ENCODE data around the gene DCST2.

DCST2 gene

GRCh38 chr1:154969246-154969645 lies 64.3 kb downstream of the DCST2 start:
- peaks cover 61% of the 10 kb centered on the region for H3K36me3 ChIP-seq (ENCODE audit: insufficient read depth, low read length)
- no peak overlapping the region for H3K9ac ChIP-seq (ENCODE audit: low read depth, low read length)
- peaks cover 47% of the 10 kb centered on the region for H3K79me2 ChIP-seq (ENCODE audit: insufficient read depth, low read length)

DNA sequence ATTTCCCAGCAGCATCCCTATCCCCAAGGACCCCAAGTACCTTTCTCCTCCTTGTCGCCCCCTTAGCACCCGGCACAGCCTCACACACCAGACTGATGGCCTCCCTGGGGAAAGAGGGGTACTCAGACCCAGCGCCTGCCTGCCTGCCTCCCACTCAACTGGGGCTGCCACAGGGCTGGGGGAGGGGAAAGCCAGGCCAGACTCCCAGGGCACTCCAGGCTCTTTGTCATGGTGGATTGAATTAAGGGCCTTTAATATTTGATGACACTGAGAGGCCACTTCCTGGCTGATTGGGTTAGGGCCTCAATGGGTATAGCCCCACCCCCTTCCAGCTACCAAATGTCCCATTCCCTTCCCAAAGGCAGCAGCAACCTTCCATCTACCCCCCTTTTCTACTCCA lies 64.8 kb downstream of the DCST2 start:
- Histone ChIP-seq H3K36me3 (ENCODE audit: insufficient read depth, low read length) (peaks cover 66% of the 10 kb centered on the region), H3K27me3 (ENCODE audit: insufficient read depth, low read length, poor library complexity) (no peaks in the 10 kb centered on the region), H3K27ac (ENCODE audit: low read length) (no peak overlapping the region), H3K9me3 (ENCODE audit: insufficient read depth, low read length, severe bottlenecking) (no peaks in the 10 kb centered on the region), H3K4me2 (ENCODE audit: insufficient read depth, low read length) (no peak overlapping the region), H2AFZ (ENCODE audit: low read depth, low read length) (no peak overlapping the region), H3K4me3 (ENCODE audit: low read depth in 1 of 2, low read length in 2 of 2) (no peak overlapping the region), H3K4me1 (ENCODE audit: insufficient read depth, low read length) (peaks cover 32% of the 10 kb centered on the region), H3K79me2 (ENCODE audit: insufficient read depth, low read length) (peaks cover 47% of the 10 kb centered on the region), H3K9ac (ENCODE audit: low read depth, low read length) (no peak overlapping the region), H4K20me1 (ENCODE audit: insufficient read depth, low read length) (peaks cover 29% of the 10 kb centered on the region)
- TF ChIP-seq EZH2 (IDR thresholded peaks at IDR 0.05; ENCODE audit: borderline replicate concordance, low read depth, low read length, severe bottlenecking) = no peak
- no peak for TF ChIP-seq CTCF (IDR thresholded peaks at IDR 0.05; ENCODE audit: borderline replicate concordance, extremely low read depth, low read length, poor library complexity, severe bottlenecking)
- DNase-seq = no peak
- ATAC-seq (ENCODE audit: insufficient read depth, low read depth) = no peak

More at GRCh38 chr1:154969246-154969645, 64.3 kb downstream of the DCST2 start:
- no peak overlapping the region for H3K4me2 ChIP-seq (ENCODE audit: insufficient read depth, low read length)
- DNase-seq (no peak), ATAC-seq (ENCODE audit: insufficient read depth, low read depth) (no peak)
- no peaks in the 10 kb centered on the region for H3K27me3 ChIP-seq (ENCODE audit: insufficient read depth, low read length, poor library complexity)
- peaks cover 29% of the 10 kb centered on the region for H4K20me1 ChIP-seq (ENCODE audit: insufficient read depth, low read length)
- no peak overlapping the region for H3K4me3 ChIP-seq (ENCODE audit: low read depth in 1 of 2, low read length in 2 of 2)
- no peaks in the 10 kb centered on the region for H3K9me3 ChIP-seq (ENCODE audit: insufficient read depth, low read length, severe bottlenecking)
- TF ChIP-seq EZH2 (IDR thresholded peaks at IDR 0.05; ENCODE audit: borderline replicate concordance, low read depth, low read length, severe bottlenecking) (no peak), CTCF (IDR thresholded peaks at IDR 0.05; ENCODE audit: borderline replicate concordance, extremely low read depth, low read length, poor library complexity, severe bottlenecking) (no peak)
- no peak overlapping the region for H2AFZ ChIP-seq (ENCODE audit: low read depth, low read length)
- H3K27ac ChIP-seq (ENCODE audit: low read length) = no peak overlapping the region
- H3K4me1 ChIP-seq (ENCODE audit: insufficient read depth, low read length) = peaks cover 31% of the 10 kb centered on the region
